GM23248 (cell line): ENCODE measurements around the gene TFEB. TPM values are rescaled to one million over a fixed set of nuclear protein-coding genes. Genes with fewer than 3 reads are reported as not detected.

ENCODE experiments used
- DNase-seq: peaks from one replicate; pipeline ENCODE4 v3.0.0-alpha.2; 2015
- H2AFZ ChIP-seq: fragments of 200-600 bp; sonication (generic); 2 replicates; pipeline ENCODE4 v1.6.1; 2016; ENCODE audit warnings: antibody characterized with exemption
- H3F3A ChIP-seq: fragments of 200-600 bp; sonication (generic); 2 replicates; pipeline ENCODE4 v1.6.1; 2016; ENCODE audit warnings: mild to moderate bottlenecking, antibody characterized with exemption, mixed run types; ENCODE audit not compliant: insufficient read depth
- H3K27ac ChIP-seq: fragments of 200-600 bp; sonication (generic); 2 replicates; pipeline ENCODE4 v1.5.1; 2016; ENCODE audit warnings: mild to moderate bottlenecking
- H3K27me3 ChIP-seq: fragments of 200-600 bp; sonication (generic); replicated peaks from 2 replicates; pipeline ENCODE4 v1.6.1; 2016; ENCODE audit warnings: mild to moderate bottlenecking; ENCODE audit not compliant: insufficient read depth
- H3K36me3 ChIP-seq: fragments of 200-600 bp; sonication (generic); 2 replicates; pipeline ENCODE4 v1.6.1; 2016; ENCODE audit warnings: low read depth, mild to moderate bottlenecking
- H3K4me1 ChIP-seq: fragments of 200-600 bp; sonication (generic); 2 replicates; pipeline ENCODE4 v1.6.1; 2016; ENCODE audit warnings: mild to moderate bottlenecking; ENCODE audit not compliant: insufficient read depth
- H3K4me2 ChIP-seq: fragments of 200-600 bp; sonication (generic); one replicate; pipeline ENCODE4 v1.6.1; 2016; ENCODE audit warnings: mild to moderate bottlenecking; ENCODE audit not compliant: unreplicated experiment
- H3K4me3 ChIP-seq: fragments of 200-600 bp; sonication (generic); 2 replicates; pipeline ENCODE4 v1.5.1; 2016; ENCODE audit warnings: mild to moderate bottlenecking
- H3K79me2 ChIP-seq: fragments of 200-600 bp; sonication (generic); 2 replicates; pipeline ENCODE4 v1.6.1; 2016; ENCODE audit warnings: mild to moderate bottlenecking; ENCODE audit not compliant: insufficient read depth
- H3K9ac ChIP-seq: fragments of 200-600 bp; sonication (generic); 2 replicates; pipeline ENCODE4 v1.6.1; 2016; ENCODE audit warnings: mild to moderate bottlenecking
- H3K9me2 ChIP-seq: fragments of 200-600 bp; sonication (generic); 2 replicates; pipeline ENCODE4 v1.6.1; 2016; ENCODE audit warnings: mixed run types, mild to moderate bottlenecking, moderate library complexity; ENCODE audit not compliant: insufficient read depth
- H3K9me3 ChIP-seq: fragments of 200-600 bp; sonication (generic); one replicate; pipeline ENCODE4 v1.6.1; 2017; ENCODE audit warnings: low read depth
- H4K20me1 ChIP-seq: fragments of 200-600 bp; sonication (generic); 2 replicates; pipeline ENCODE4 v1.6.0; 2016; ENCODE audit not compliant: insufficient read depth
- EZH2 ChIP-seq: fragments of 200-600 bp; sonication (generic); IDR thresholded peaks from 2 replicates; pipeline ENCODE4 v1.6.1; 2018; ENCODE audit warnings: antibody characterized with exemption, mild to moderate bottlenecking; ENCODE audit not compliant: insufficient read depth, poor library complexity, severe bottlenecking
- EZH2phosphoT487 ChIP-seq: fragments of 200-600 bp; sonication (generic); IDR thresholded peaks from 2 replicates; pipeline ENCODE4 v1.6.1; 2018; ENCODE audit warnings: antibody characterized with exemption, moderate library complexity, mild to moderate bottlenecking, low read depth; ENCODE audit not compliant: insufficient read depth
- WGBS, 2 experiments: methylation state at CpG; one replicate each; pipeline ENCODE4 v1.1.6; 2015 to 2017; ENCODE audit warnings: low lambda C conversion rate in 2 of 2, low coverage in 1 of 2; ENCODE audit errors: missing lambda C conversion rate in 2 of 2; 5-methylcytosine and 5-hydroxymethylcytosine counted together
- in situ Hi-C: fragments of 300-500 bp; cut with MboI; formaldehyde crosslinking; loops from 2 replicates; pipeline ENCODE4 v1.15.0; 2020
- polyA plus RNA-seq: library from polyadenylated mRNA; unstranded; fragments of >200 nt; fragmentation: Nextera tagmentation; extraction: Ambion mirVana; gene quantifications from 2 replicates; pipeline ENCODE4 v1.2.1, GENCODE V29; 2016
- total RNA-seq: library from RNA; depleted of rRNA; stranded (reverse); fragments of >200 nt; shearing (Covaris generic); gene quantifications from 2 replicates; pipeline ENCODE4 v1.2.3, GENCODE V29; 2014

Gene TFEB
- total and polyA plus RNA-seq, 2 experiments from 2014 or later = 5.5 to 5.7 TPM

DNA sequence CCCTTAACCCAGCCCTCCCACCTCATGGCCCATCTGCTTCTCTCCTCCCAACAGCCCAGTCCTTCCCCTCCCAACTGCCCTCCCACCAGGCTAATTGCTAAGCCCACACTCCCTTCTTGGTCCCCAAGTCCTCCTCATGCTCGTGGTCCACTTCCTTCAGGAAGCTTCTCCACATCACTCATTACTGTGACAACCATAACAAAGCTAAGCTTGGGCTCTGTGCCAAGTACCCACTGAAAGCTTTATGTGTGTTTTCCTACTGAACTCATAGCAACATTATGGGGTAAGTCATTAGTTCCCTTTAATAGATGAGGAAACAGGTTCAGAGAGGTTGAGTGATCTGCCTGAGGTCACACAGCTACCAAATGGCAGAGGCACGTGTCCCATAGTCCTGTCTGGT lies 28.1 kb upstream of the TFEB start:
- DNase-seq = no peak
- 5 to 9% methylated on average over 2 of the region's 2 CpGs for WGBS, 2 experiments

DNA sequence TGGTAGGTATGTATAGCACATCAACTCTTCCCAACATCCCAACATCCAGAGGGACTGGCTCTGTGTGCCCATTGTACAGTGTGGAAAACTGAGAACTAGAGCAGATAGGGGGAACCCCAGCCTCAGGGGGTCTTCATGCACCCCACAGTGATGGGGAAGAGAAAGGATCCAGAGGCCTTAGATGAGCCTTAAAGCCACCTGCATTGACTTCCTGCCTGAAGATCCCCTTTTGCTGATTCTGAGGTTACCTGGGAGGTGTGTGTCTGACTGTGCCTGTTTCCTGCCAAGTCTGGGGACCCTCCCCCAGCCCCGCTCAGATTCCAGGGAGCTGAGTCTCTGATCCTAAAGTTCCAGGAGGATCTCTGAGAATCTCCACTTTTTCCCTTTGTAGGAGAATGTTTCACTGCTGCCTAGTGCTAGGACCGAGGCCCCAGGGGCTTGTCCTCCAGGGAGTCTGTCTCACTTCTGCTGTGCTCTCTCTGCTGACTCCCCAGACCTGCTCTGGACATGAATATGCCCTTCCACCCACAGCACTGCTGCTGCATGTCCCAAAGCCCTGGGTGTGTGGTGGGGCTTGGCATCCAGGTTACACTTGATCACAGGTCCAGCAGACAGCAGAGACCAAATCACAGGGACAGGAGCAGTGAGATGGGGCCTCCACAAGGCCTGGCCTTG lies 24.6 kb upstream of the TFEB start:
- no peak overlapping the region for H3K27ac ChIP-seq
- H3K79me2 ChIP-seq = no peaks in the 10 kb centered on the region
- H3K27me3 ChIP-seq = no peaks in the 10 kb centered on the region
- H3K4me3 ChIP-seq = no peak overlapping the region
- H3K4me2 ChIP-seq = no peak overlapping the region
- no peaks in the 10 kb centered on the region for H3K9me2 ChIP-seq
- H3K36me3 ChIP-seq = no peaks in the 10 kb centered on the region
- H3K9ac ChIP-seq = no peak overlapping the region
- no peak for DNase-seq
- H2AFZ ChIP-seq = no peak overlapping the region
- no peaks in the 10 kb centered on the region for H3K9me3 ChIP-seq
- H4K20me1 ChIP-seq = no peaks in the 10 kb centered on the region
- H3K4me1 ChIP-seq = no peaks in the 10 kb centered on the region
- WGBS, 2 experiments = 63 to 69% methylated on average over 2 of the region's 2 CpGs
- H3F3A ChIP-seq = no peaks in the 10 kb centered on the region
- in situ Hi-C loops = no loop called here
- TF ChIP-seq EZH2 (no peak), EZH2phosphoT487 (no peak)

More for the DNA sequence above, 28.1 kb upstream of the TFEB start:
- 0 out of 2 replicates have a peak, but pooled peaks cover 6% of the 10 kb centered on the region for H3F3A ChIP-seq
- H3K79me2 ChIP-seq = no peaks in the 10 kb centered on the region
- no peak for TF ChIP-seq EZH2
- no peak for TF ChIP-seq EZH2phosphoT487
- H3K27ac ChIP-seq = no peak overlapping the region
- no peaks in the 10 kb centered on the region for H4K20me1 ChIP-seq
- H3K4me2 ChIP-seq = no peak overlapping the region
- H3K9me3 ChIP-seq = no peaks in the 10 kb centered on the region
- no peaks in the 10 kb centered on the region for H3K9me2 ChIP-seq
- H2AFZ ChIP-seq = no peak overlapping the region
- H3K36me3 ChIP-seq = no peaks in the 10 kb centered on the region
- in situ Hi-C loops = no loop called here
- peaks cover 17% of the 10 kb centered on the region for H3K4me1 ChIP-seq
- no peak overlapping the region for H3K4me3 ChIP-seq
- no peak overlapping the region for H3K9ac ChIP-seq
- H3K27me3 ChIP-seq = no peaks in the 10 kb centered on the region

DNA sequence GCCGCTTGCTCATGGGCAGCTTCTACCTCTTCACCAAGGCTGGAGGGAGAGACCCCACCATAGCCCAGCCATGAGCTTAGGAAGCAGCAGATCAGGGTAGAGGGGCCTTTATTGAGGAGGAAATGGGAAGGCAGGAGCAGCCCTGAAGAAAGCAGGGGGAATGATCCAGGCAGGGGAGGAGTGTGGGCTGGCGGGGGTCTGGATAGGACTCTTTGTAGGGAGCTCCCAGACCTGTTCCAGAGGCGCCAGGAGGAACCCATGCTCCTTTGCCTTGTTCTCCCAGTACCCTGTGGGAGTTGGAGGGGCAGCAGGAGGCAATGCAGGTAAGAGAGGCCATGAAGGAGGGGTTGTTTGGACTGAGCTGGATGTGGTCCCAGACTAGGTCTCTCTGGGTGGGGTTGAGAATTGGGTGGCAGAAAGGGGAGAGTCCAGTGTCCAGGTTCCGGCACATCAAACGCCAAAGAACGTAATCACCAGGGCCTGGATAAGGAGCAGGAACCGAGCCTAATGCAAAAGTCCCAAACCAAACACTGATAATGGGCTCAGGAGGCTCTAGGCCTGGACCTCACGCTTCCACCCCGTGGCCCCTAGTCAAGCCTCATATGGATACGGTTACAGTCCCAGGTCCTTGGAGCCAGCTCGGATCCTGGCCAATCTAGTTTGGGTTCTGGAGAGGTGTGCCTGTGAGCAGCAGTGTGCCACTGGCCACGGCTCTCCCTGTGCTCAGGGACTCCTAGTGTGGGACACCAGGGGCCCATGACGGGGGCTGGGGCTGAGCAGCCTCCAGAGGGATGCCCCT lies 23.9 kb upstream of the TFEB start:
- TF ChIP-seq EZH2phosphoT487 (no peak), EZH2 (no peak)
- Histone ChIP-seq H3K9me2 (no peaks in the 10 kb centered on the region), H2AFZ (no peak overlapping the region), H3K4me3 (no peak overlapping the region), H3K9me3 (no peaks in the 10 kb centered on the region), H3K27ac (no peak overlapping the region), H3F3A (no peaks in the 10 kb centered on the region), H4K20me1 (no peaks in the 10 kb centered on the region), H3K36me3 (no peaks in the 10 kb centered on the region), H3K9ac (no peak overlapping the region), H3K4me2 (no peak overlapping the region), H3K79me2 (no peaks in the 10 kb centered on the region), H3K4me1 (no peaks in the 10 kb centered on the region), H3K27me3 (peaks cover 3% of the 10 kb centered on the region)
- in situ Hi-C loops = no loop called here
- WGBS, 2 experiments = 68 to 69% methylated on average over 13 of the region's 13 CpGs
- no peak for DNase-seq

DNA sequence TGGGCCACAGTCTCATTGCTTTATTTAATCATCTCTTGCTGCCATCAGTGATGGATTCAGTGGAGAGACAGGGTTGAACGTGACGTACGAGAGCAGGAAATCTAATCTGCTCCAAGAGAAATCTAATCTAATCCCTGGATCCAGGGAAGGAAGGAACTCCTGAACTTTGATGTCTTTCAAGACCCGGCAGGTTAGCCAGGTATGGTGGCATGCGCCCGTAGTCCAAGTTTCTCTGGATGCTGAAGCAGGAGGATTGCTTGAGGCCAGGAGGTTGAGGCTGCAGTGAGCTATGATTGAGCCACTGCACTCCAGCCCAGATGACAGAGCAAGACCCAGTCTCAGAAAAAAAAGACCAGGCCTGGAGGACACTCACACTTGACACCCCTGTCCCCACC lies 23.2 kb upstream of the TFEB start:
- no peaks in the 10 kb centered on the region for H3K79me2 ChIP-seq
- no peak overlapping the region for H3K9ac ChIP-seq
- H3K36me3 ChIP-seq = no peaks in the 10 kb centered on the region
- TF ChIP-seq EZH2 (no peak), EZH2phosphoT487 (no peak)
- H2AFZ ChIP-seq = no peak overlapping the region
- DNase-seq = no peak
- no peaks in the 10 kb centered on the region for H3K9me3 ChIP-seq
- H3K4me2 ChIP-seq = no peak overlapping the region
- H3K9me2 ChIP-seq = no peaks in the 10 kb centered on the region
- peaks cover 10% of the 10 kb centered on the region for H3K27me3 ChIP-seq
- no peak overlapping the region for H3K27ac ChIP-seq
- H3F3A ChIP-seq = no peaks in the 10 kb centered on the region
- 72% methylated on average over 6 of the region's 6 CpGs for WGBS, 2 experiments
- in situ Hi-C loops = no loop called here
- H4K20me1 ChIP-seq = no peaks in the 10 kb centered on the region
- no peak overlapping the region for H3K4me3 ChIP-seq
- H3K4me1 ChIP-seq = no peaks in the 10 kb centered on the region
